GM19438 (cell line): ENCODE data around the gene DOLPP1.
A peak's percentile ranks its signal among the peaks of the same experiment; 100 is the strongest.

Source experiments
- ATAC-seq: cut with Tn5 transposase; IDR thresholded peaks from one replicate; pipeline ENCODE4 v1.9.1; 2021; ENCODE audit warnings: low read depth; ENCODE audit not compliant: unreplicated experiment

The DOLPP1 gene

GRCh38 chr9:129080601-129081387 lies at the start of gene DOLPP1:
TSS of gene DOLPP1 (plus strand) at chr9:129081111. CDS start at chr9:129081132, 21 bp downstream.
- peak; percentile 92 for ATAC-seq

- no peak for ATAC-seq
These were observed 49.4 kb upstream of the DOLPP1 start for GRCh38 chr9:129031514-129031913.

GRCh38 chr9:129032541-129033159 lies 48.3 kb upstream of the DOLPP1 start:
- no peak for ATAC-seq

- no peak for ATAC-seq
These were observed 47.7 kb upstream of the DOLPP1 start for GRCh38 chr9:129033216-129033615.

GRCh38 chr9:129035838-129036237 lies 45.1 kb upstream of the DOLPP1 start:
- ATAC-seq: peak; percentile 7

- peak; percentile 97 for ATAC-seq
These were observed 44.5 kb upstream of the DOLPP1 start, which contains the start of gene MIGA2 for GRCh38 chr9:129036241-129036922. TSS of gene MIGA2 (plus strand) at chr9:129036626. CDS start at chr9:129040595, 3,969 bp downstream.

GRCh38 chr9:129036923-129037766 lies 43.8 kb upstream of the DOLPP1 start:
- no peak for ATAC-seq

GRCh38 chr9:129037767-129038098 lies 43.2 kb upstream of the DOLPP1 start:
- no peak for ATAC-seq

GRCh38 chr9:129038109-129038852 lies 42.6 kb upstream of the DOLPP1 start:
- ATAC-seq: no peak

GRCh38 chr9:129040113-129040643 lies 40.7 kb upstream of the DOLPP1 start:
- no peak for ATAC-seq

- no peak for ATAC-seq
These were observed 38.9 kb upstream of the DOLPP1 start for GRCh38 chr9:129042016-129042415.

- no peak for ATAC-seq
These were observed 28.3 kb upstream of the DOLPP1 start for GRCh38 chr9:129052592-129052991.

GRCh38 chr9:129053020-129053419 lies 27.9 kb upstream of the DOLPP1 start:
- ATAC-seq: no peak

GRCh38 chr9:129054163-129054851 lies 26.6 kb upstream of the DOLPP1 start:
- ATAC-seq: no peak

GRCh38 chr9:129058965-129059795 lies 21.7 kb upstream of the DOLPP1 start:
- ATAC-seq: no peak

GRCh38 chr9:129059796-129060785 lies 20.8 kb upstream of the DOLPP1 start:
- no peak for ATAC-seq

- no peak for ATAC-seq
These were observed 19.9 kb upstream of the DOLPP1 start for GRCh38 chr9:129060991-129061390.
